Right lobe of liver (tissue), 6 donors: Measurements from ENCODE around the gene GFAP. TPM values are rescaled to one million over a fixed set of nuclear protein-coding genes. Genes with fewer than 3 reads are reported as not detected.

ENCODE experiments used
- ATAC-seq, 4 donors: fragments of 200-7000 bp; cut with Tn5 transposase; one replicate each; pipeline ENCODE4 v1.9.1; 2020; ENCODE audit warnings: mild to moderate bottlenecking in 4 of 4, moderate library complexity in 4 of 4
- DNase-seq, 3 donors: peaks; one replicate each; pipeline ENCODE4 v3.0.0-alpha.2; 2020
- H3K27ac ChIP-seq, 3 donors: fragments of 200-600 bp; one replicate each; pipeline ENCODE4 v1.8.0; 2022
- H3K27me3 ChIP-seq, 2 donors: fragments of 200-600 bp; one replicate each; pipeline ENCODE4 v1.8.0; 2022
- H3K36me3 ChIP-seq, 4 donors: fragments of 200-600 bp; sonication (generic) in 1 of 4; one replicate each; pipeline versions ENCODE4 v1.5.1 to v1.8.0; 2017 to 2022; ENCODE audit warnings: control low read depth in 1 of 4
- H3K4me1 ChIP-seq, 4 donors: fragments of 200-600 bp; sonication (generic) in 1 of 4; one replicate each; pipeline versions ENCODE4 v1.5.1 to v1.8.0; 2017 to 2022; ENCODE audit warnings: control low read depth in 1 of 4
- H3K4me3 ChIP-seq, 3 donors: fragments of 200-600 bp; one replicate each; pipeline ENCODE4 v1.8.0; 2022
- H3K9me3 ChIP-seq, 4 donors: fragments of 200-600 bp; sonication (generic) in 1 of 4; one replicate each; pipeline versions ENCODE4 v1.5.1 to v1.8.0; 2017 to 2022; ENCODE audit warnings: control low read depth in 1 of 4
- CTCF ChIP-seq, 4 donors: fragments of 200-600 bp in 3 of 4; fragments of 450-650 bp in 1 of 4; IDR thresholded peaks; one replicate each; pipeline versions ENCODE4 v1.5.1 to v1.8.0; 2016 to 2022; ENCODE audit warnings: antibody characterized with exemption in 4 of 4, mild to moderate bottlenecking in 2 of 4
- POLR2A ChIP-seq: fragments of 450-650 bp; IDR thresholded peaks from one replicate; pipeline ENCODE4 v1.6.1; 2017; ENCODE audit warnings: antibody characterized with exemption, mild to moderate bottlenecking
- WGBS: methylation state at CpG from one replicate; pipeline ENCODE4 v1.1.6; 2018; ENCODE audit warnings: low coverage, low lambda C conversion rate; ENCODE audit not compliant: insufficient coverage; ENCODE audit errors: missing lambda C conversion rate; 5-methylcytosine and 5-hydroxymethylcytosine counted together
- intact Hi-C, 2 donors: fragments of 100-400 bp; cut with DNase I; formaldehyde crosslinking; loops; one replicate each; pipeline versions ENCODE4 v1.11.2 to v1.14.1; 2022
- total RNA-seq, 6 experiments: library from RNA; depleted of rRNA in 2 of 6; stranded (reverse); fragments of >200 nt in 2 of 6; fragmentation: NEBNext Ultra II Directional in 3 of 6; extraction: Animal tissue kit (Norgen Biotek cat#: 25700) in 3 of 6; gene quantifications; one replicate each; pipeline versions ENCODE4 v1.1.0 to v1.2.4, GENCODE V29; 2016 to 2023
- donor health status: DM: no; HTN: yes; CAD: no.
- donor health status: DM: no; HTN: no; CAD: no.
- donor health status: DM: no; HTN: no; CAD: no.
- donor health status: DM: no; HTN: yes; CAD: no.
- donor health status: DM: no; HTN: yes; CAD: no.

Gene GFAP
- total RNA-seq, 6 experiments from 2014 or later, result 0.18 to 0.50 (median 0.27) TPM

DNA sequence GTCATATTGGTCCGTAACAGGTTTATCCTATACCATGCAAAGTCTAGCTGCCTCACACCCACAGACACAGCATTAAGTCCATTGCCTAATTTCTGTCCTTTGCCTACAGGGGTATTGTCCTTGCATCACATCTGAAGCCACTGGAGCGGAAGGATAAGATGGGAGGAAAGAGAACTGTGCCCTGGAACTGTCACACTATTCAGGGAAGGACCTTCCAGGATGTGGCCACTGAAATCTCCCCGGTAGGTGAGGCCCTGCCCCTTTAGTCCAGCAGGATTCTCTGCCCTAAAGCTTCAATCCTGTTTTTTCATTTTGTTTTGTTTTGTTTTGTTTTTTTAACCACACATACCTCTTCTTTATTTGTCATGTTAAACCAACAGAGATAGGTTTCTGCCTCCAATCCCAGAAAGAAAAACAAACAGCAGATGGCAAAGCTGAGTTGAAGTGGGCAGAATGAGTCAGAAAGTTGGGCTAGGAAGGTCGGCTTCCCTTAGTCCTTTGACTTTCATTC lies 13.8 kb downstream of the GFAP start:
- intact Hi-C loops, result no loop called here
- TF ChIP-seq CTCF (IDR thresholded peaks at IDR 0.05) (no peak), POLR2A (no peak)
- ATAC-seq (no peak), DNase-seq (peak in 1 of 3 donors; percentile 28)
- no peaks in the 10 kb centered on the region for H3K9me3 ChIP-seq
- H3K36me3 ChIP-seq, result no peaks in the 10 kb centered on the region
- H3K4me3 ChIP-seq, result no peak overlapping the region
- H3K27me3 ChIP-seq, result no peaks in the 10 kb centered on the region
- H3K4me1 ChIP-seq, result peaks cover 0 to 14% (median 6%) of the 10 kb centered on the region in 4 donors
- 36% methylated on average over 3 of the region's 4 CpGs for WGBS
- no peak overlapping the region for H3K27ac ChIP-seq

GRCh38 chr17:44900894-44901293 lies 14.4 kb downstream of the GFAP start:
- peaks cover 0 to 14% (median 6%) of the 10 kb centered on the region in 4 donors for H3K4me1 ChIP-seq
- H3K4me3 ChIP-seq, result no peak overlapping the region
- no peak for TF ChIP-seq CTCF (IDR thresholded peaks at IDR 0.05)
- no peak for TF ChIP-seq POLR2A
- no peaks in the 10 kb centered on the region for H3K27me3 ChIP-seq
- WGBS, result 38% methylated on average over 3 of the region's 3 CpGs
- no peak for DNase-seq
- no peak overlapping the region for H3K27ac ChIP-seq
- intact Hi-C loops, result no loop called here
- H3K9me3 ChIP-seq, result no peaks in the 10 kb centered on the region
- no peak for ATAC-seq
- H3K36me3 ChIP-seq, result no peaks in the 10 kb centered on the region

DNA sequence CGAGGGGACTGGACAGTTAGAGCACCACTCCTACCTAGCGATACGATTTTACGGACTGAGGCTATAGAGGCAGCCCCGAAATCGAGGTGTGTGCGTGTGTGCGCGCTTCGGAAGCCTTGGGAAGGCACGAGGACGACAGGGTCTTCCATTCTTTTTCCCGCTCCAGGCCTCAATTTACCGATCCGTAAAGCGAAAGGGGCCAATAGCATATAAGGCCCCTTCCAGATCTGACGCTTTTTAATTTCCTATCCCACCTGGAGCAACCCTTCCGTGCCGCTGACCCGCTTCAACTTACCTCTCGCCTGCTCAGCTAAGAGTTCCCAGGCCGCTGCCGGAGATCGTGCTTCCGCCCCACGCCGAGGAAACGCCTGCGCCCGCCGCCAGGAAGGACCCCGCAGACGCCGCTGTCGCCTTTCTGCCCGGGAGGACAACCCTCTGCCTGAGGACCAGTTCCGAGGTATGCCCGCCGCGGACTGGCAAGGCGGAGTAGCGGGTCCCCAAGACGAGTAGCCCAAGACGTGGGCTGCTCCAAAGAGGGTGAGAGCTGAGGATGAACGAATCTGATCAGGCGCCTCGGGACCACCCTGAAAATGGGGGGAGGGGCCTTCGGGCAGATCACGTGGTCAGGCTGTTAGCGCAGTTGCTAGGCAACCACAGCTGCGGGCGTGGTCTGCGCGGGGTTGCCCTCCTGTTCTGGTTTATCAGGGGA lies 16.1 kb downstream of the GFAP start, which contains the start of gene EFTUD2:
Gene EFTUD2, minus strand, starts transcription at position 372 of the 709 bp plus-strand sequence. CDS start 4,924 bp downstream, outside the sequence.
- Histone ChIP-seq H3K9me3 (no peaks in the 10 kb centered on the region), H3K4me1 (peaks cover 0 to 14% (median 6%) of the 10 kb centered on the region in 4 donors), H3K27me3 (no peaks in the 10 kb centered on the region), H3K27ac (peak within 1 kb of the TSS; percentile 94 to 98 (median 95)), H3K4me3 (peak within 1 kb of the TSS; percentile 61 to 93 (median 86)), H3K36me3 (peaks cover 0 to under 1% (median 0%) of the 10 kb centered on the region in 4 donors)
- peak; percentile 91 to 92 (median 92) for DNase-seq
- peak in 1 of 4 donors; percentile 23 for TF ChIP-seq CTCF (IDR thresholded peaks at IDR 0.05)
- peak; percentile 48 for TF ChIP-seq POLR2A
- WGBS, result under 1% methylated on average over 33 of the region's 54 CpGs
- ATAC-seq, result peak; percentile 92 to 97 (median 95)
- intact Hi-C loops, result no loop called here

- Histone ChIP-seq H3K4me1 (peaks cover 0 to 14% (median 6%) of the 10 kb centered on the region in 4 donors), H3K27me3 (no peaks in the 10 kb centered on the region), H3K36me3 (peaks cover 0 to 6% (median under 1%) of the 10 kb centered on the region in 4 donors), H3K9me3 (no peaks in the 10 kb centered on the region), H3K27ac (peak overlapping the region; percentile 94 to 98 (median 95)), H3K4me3 (peak overlapping the region; percentile 61 to 93 (median 86))
- TF ChIP-seq POLR2A (no peak), CTCF (IDR thresholded peaks at IDR 0.05) (no peak)
- no peak for DNase-seq
- intact Hi-C loops, result no loop called here
- WGBS, result 0% methylated on average over 7 of the region's 7 CpGs
- ATAC-seq, result peak in 1 of 4 donors; percentile 62
Observed at GRCh38 chr17:44898768-44899073, 16.6 kb downstream of the GFAP start.
